VCaP (cell line): ENCODE data around the gene C19orf73.

Source experiments
- H3K27ac ChIP-seq: fragments of 450-650 bp; 2 replicates; pipeline ENCODE4 v1.5.1; 2017
- TF ChIP-seq, protein P1 (sequence below): fragments of 450-650 bp; conservative IDR thresholded peaks from 2 replicates; pipeline ENCODE4 v1.5.1; 2017; ENCODE audit warnings: mild to moderate bottlenecking, moderate library complexity

C19orf73 gene

GRCh38 chr19:49148044-49148682, 29.2 kb upstream of the C19orf73 start:
- peak overlapping the region; percentile 98 for H3K27ac ChIP-seq
- TF ChIP-seq, protein P1, sequence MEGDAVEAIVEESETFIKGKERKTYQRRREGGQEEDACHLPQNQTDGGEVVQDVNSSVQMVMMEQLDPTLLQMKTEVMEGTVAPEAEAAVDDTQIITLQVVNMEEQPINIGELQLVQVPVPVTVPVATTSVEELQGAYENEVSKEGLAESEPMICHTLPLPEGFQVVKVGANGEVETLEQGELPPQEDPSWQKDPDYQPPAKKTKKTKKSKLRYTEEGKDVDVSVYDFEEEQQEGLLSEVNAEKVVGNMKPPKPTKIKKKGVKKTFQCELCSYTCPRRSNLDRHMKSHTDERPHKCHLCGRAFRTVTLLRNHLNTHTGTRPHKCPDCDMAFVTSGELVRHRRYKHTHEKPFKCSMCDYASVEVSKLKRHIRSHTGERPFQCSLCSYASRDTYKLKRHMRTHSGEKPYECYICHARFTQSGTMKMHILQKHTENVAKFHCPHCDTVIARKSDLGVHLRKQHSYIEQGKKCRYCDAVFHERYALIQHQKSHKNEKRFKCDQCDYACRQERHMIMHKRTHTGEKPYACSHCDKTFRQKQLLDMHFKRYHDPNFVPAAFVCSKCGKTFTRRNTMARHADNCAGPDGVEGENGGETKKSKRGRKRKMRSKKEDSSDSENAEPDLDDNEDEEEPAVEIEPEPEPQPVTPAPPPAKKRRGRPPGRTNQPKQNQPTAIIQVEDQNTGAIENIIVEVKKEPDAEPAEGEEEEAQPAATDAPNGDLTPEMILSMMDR = no peak

DNA sequence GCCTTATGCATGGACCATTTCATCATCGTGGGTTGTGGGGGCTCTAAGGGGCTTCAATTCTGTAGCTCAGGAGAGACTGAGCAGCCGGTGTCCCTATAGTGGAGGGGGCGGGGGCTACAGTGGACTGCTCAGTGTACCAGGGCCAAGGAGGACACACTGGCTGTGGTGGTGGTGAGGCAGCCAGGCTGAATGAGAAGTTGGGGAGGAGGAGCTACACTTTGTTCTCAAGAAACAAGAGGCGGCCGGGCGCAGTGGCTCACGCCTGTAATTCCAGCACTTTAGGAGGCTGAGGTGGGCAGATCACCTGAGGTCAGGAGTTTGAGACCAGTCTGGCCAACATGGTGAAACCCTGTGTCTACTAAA, 27.4 kb upstream of the C19orf73 start:
- 0 out of 2 replicates have a peak overlapping the region, but pooled peaks have one; percentile 9 for H3K27ac ChIP-seq

DNA sequence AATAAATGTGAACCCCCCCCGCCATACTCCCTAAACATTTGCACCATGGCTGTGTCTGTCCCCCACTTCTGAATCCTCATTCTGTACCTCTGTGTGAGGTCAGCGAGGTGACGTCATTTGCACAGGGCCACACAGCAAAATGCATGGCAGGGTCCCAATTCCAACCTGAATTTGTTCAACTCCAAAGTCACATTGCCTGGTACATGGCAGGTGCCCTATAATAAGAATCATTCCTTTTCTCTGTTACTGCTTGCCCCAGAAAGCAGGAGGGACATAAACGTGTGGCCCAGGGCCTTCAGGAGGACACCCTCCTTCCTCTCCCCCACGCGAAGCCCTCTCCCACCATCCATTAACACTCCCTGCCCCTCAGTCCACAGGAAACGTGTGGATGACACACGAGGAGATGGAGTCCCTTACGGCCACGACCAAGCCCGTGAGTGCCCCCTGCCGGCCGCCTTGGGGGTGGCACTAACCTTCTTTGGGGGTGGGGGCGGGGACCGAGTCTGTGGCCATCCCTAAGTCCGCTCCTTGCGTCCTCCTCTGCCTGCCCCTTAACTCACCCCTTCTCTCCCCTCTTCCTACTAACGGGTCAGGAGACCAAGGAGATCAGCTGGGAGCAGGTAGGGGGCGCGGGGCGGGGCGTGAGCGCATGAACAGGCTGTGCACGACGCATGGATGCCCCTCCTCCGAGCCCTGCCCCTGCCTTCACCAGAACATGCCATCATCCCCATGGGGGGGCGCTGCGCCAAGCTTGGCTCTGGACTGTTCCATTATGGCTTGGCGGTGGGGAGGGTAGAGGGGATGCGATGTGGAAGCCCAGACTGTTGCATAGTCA, 26.8 kb upstream of the C19orf73 start:
- TF ChIP-seq, protein P1 = peak; percentile 89
- H3K27ac ChIP-seq = 0 out of 2 replicates have a peak overlapping the region, but pooled peaks have one; percentile 9

GRCh38 chr19:49142866-49143335, 24.0 kb upstream of the C19orf73 start:
- peak overlapping the region; percentile 58 for H3K27ac ChIP-seq

DNA sequence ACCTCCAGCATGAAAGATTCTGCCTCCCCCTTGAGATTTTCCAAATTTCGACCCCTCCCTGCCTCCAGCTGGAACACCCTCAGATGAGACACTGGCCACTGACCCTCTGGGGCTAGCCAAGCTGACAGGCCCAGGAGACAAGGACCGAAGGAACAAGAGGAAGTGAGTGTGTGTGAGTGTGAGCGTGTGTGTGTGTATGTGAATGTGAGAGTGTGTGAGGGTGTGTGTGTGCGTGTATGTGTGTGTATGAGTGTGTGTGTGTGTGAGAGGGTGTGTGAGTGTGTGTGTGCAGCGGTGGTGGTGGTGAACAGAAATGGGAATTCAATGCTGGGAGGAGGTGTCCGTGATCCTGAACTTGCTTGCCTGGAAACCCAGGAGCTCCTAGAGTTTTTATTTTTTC, 22.4 kb upstream of the C19orf73 start:
- TF ChIP-seq, protein P1 = no peak
- no peak overlapping the region for H3K27ac ChIP-seq

More at GRCh38 chr19:49142866-49143335, 24.0 kb upstream of the C19orf73 start:
- TF ChIP-seq, protein P1 = no peak

- H3K27ac ChIP-seq = no peak overlapping the region
- TF ChIP-seq, protein P1 = no peak
These were observed 22.0 kb upstream of the C19orf73 start for GRCh38 chr19:49140951-49141350.

GRCh38 chr19:49136771-49137171, 17.8 kb upstream of the C19orf73 start:
- TF ChIP-seq, protein P1 = no peak
- no peak overlapping the region for H3K27ac ChIP-seq
